K562 (cell line): ENCODE measurements around the gene CCDC88C. TPM values are rescaled to one million over a fixed set of nuclear protein-coding genes. Genes with fewer than 3 reads are reported as not detected.

Experiments used
- ATAC-seq: fragments of 200-7000 bp; cut with Tn5 transposase; 3 replicates; pipeline ENCODE4 v1.9.1; 2020; ENCODE audit warnings: moderate library complexity
- BruUV-seq: library from RNA; stranded (reverse); fragments of 400-500 nt; replicated peaks from 2 replicates; lab custom pipeline; 2021; lab: Mats Ljungman, UMichigan
- CTCF ChIA-PET: fragments of 300-600 bp; formaldehyde crosslinking; extraction: SDS; loops from one replicate; lab custom pipeline; 2021; ENCODE audit warnings: low intra/inter-chr PET ratio; lab: Yijun Ruan, JAX
- POLR2A ChIA-PET: fragments of 300-600, 350-650 bp; sonication (Branson Sonifier 250); formaldehyde crosslinking; extraction: SDS; loops from one replicate; lab custom pipeline; 2021; ENCODE audit warnings: antibody characterized with exemption, inconsistent platforms; lab: Yijun Ruan, JAX
- DNase-seq, 4 experiments: peaks; one replicate each; pipeline versions ENCODE4 v3.0.0 to v3.0.0-alpha.2; 2011 to 2018; ENCODE audit warnings: low spot score in 3 of 4, mixed read lengths in 3 of 4; ENCODE audit errors: extremely low read depth in 1 of 4
- FAIRE-seq: peaks from 2 replicates; lab custom pipeline; 2011; peaks lifted over from hg19 to GRCh38; lab: Jason Lieb, UNC
- H2AFZ ChIP-seq: 2 replicates; pipeline ENCODE4 v1.6.0; 2011; ENCODE audit warnings: low read depth, low read length, control low read depth, inconsistent platforms
- H3K27ac ChIP-seq: fragments of 200-600 bp; 3 replicates; pipeline ENCODE4 v1.8.0; 2011; ENCODE audit warnings: low read depth, mild to moderate bottlenecking, control low read depth, inconsistent platforms, low read length, moderate library complexity, mixed read lengths; ENCODE audit errors: extremely low read depth
- H3K27me3 ChIP-seq, 2 experiments: fragments of 300-600 bp in 1 of 2; 2 replicates in 1 of 2; 3 replicates in 1 of 2; pipeline versions ENCODE4 v1.6.0 to v1.8.0; 2011; ENCODE audit warnings: inconsistent platforms in 2 of 2, low read length in 2 of 2, mild to moderate bottlenecking in 1 of 2, mixed read lengths in 1 of 2, moderate library complexity in 1 of 2; ENCODE audit not compliant: control insufficient read depth in 2 of 2, insufficient read depth in 2 of 2
- H3K36me3 ChIP-seq: fragments of 300-600 bp; 3 replicates; pipeline ENCODE4 v1.8.0; 2011; ENCODE audit warnings: mild to moderate bottlenecking, low read length, inconsistent platforms; ENCODE audit not compliant: control insufficient read depth, insufficient read depth
- H3K4me1 ChIP-seq, 2 experiments: fragments of 200-600 bp in 1 of 2; replicated peaks in 1 of 2; 2 replicates in 1 of 2; 3 replicates in 1 of 2; pipeline versions ENCODE4 v1.5.1 to v1.8.0; 2011; ENCODE audit warnings: inconsistent platforms in 2 of 2, low read length in 2 of 2, mild to moderate bottlenecking in 1 of 2, mixed read lengths in 1 of 2, moderate library complexity in 1 of 2; ENCODE audit not compliant: control insufficient read depth in 2 of 2, insufficient read depth in 2 of 2
- H3K4me2 ChIP-seq: 2 replicates; pipeline ENCODE4 v1.6.1; 2011; ENCODE audit warnings: low read length, control low read depth, inconsistent platforms, mixed read lengths; ENCODE audit not compliant: insufficient read depth
- H3K4me3 ChIP-seq: fragments of 200-600 bp; sonication (generic), shearing (Covaris generic); 2 replicates; pipeline ENCODE4 v1.5.1; 2016; ENCODE audit warnings: control low read depth, inconsistent platforms
- H3K79me2 ChIP-seq: fragments of 200-600 bp; 3 replicates; pipeline ENCODE4 v1.8.0; 2011; ENCODE audit warnings: low read length, inconsistent platforms; ENCODE audit not compliant: control insufficient read depth, insufficient read depth
- H3K9ac ChIP-seq, 2 experiments: 2 replicates each; pipeline versions ENCODE4 v1.6.0 to v1.6.1; 2011; ENCODE audit warnings: low read depth in 2 of 2, low read length in 2 of 2, control low read depth in 1 of 2, inconsistent platforms in 1 of 2, mild to moderate bottlenecking in 1 of 2, mixed read lengths in 1 of 2; ENCODE audit not compliant: insufficient read depth in 1 of 2
- H3K9me1 ChIP-seq: one replicate; pipeline ENCODE4 v1.6.0; 2011; ENCODE audit warnings: inconsistent platforms, mild to moderate bottlenecking, low read length, moderate library complexity; ENCODE audit not compliant: control insufficient read depth, insufficient read depth
- H3K9me3 ChIP-seq: replicated peaks from 2 replicates; pipeline ENCODE4 v1.5.1; 2011; ENCODE audit warnings: low read depth, low read length, inconsistent platforms; ENCODE audit not compliant: control insufficient read depth, insufficient read depth
- H4K20me1 ChIP-seq: replicated peaks from 2 replicates; pipeline ENCODE4 v1.6.1; 2011; ENCODE audit warnings: low read length, inconsistent platforms, mixed read lengths; ENCODE audit not compliant: control insufficient read depth, insufficient read depth
- CBX3 ChIP-seq, 2 experiments: IDR thresholded peaks; 1 replicate in 1 of 2; 2 replicates in 1 of 2; pipeline ENCODE4 v1.6.1; 2012; ENCODE audit warnings: inconsistent platforms in 2 of 2, low read length in 2 of 2, borderline replicate concordance in 1 of 2, control low read depth in 1 of 2
- CHD2 ChIP-seq: IDR thresholded peaks from 2 replicates; pipeline ENCODE4 v1.6.1; 2011; ENCODE audit warnings: low read depth, low read length
- ELF4 ChIP-seq: fragments of 450-650 bp; formaldehyde crosslinking; IDR thresholded peaks from 2 replicates; pipeline ENCODE4 v1.4.0; 2022; ENCODE audit warnings: missing genetic modification characterization
- ZNF184 ChIP-seq: sonication (generic); formaldehyde crosslinking; IDR thresholded peaks from 2 replicates; pipeline ENCODE4 v1.5.0; 2020; ENCODE audit warnings: missing genetic modification reagents
- WGBS: fragments of 100-300 bp; shearing (Covaris generic); methylation state at CpG from one replicate; pipeline ENCODE4 v1.1.6; 2016; ENCODE audit warnings: low coverage, mixed read lengths; ENCODE audit not compliant: insufficient coverage; ENCODE audit errors: missing lambda C conversion rate; 5-methylcytosine and 5-hydroxymethylcytosine counted together
- in situ Hi-C: fragments of 300-500 bp; cut with MboI; formaldehyde crosslinking; loops from 4 replicates; pipeline ENCODE4 v1.15.0; 2018; ENCODE audit warnings: inconsistent platforms, mixed read lengths
- intact Hi-C: fragments of 100-400 bp; cut with micrococcal nuclease; formaldehyde crosslinking; loops from 2 replicates; pipeline ENCODE4 v1.14.2; 2022
- polyA plus RNA-seq, 8 experiments: library from polyadenylated mRNA; depleted of rRNA in 4 of 8; stranded (reverse) in 5 of 8; unstranded in 3 of 8; fragments of >200 nt; fragmentation: Nextera tagmentation in 2 of 8; fragmentation: Illumina TruSeq in 1 of 8; extraction: Ambion mirVana in 2 of 8; extraction: Trizol in 1 of 8; gene quantifications; 2 replicates each; pipeline versions ENCODE4 v1.2.1 to v1.2.3, GENCODE V29; 2011 to 2014; ENCODE audit warnings: inconsistent platforms in 1 of 8, missing spikeins in 1 of 8
- total RNA-seq, 7 experiments: library from RNA; depleted of rRNA in 6 of 7; stranded (reverse); fragments of >200 nt in 6 of 7; fragmentation: Illumina TruSeq in 2 of 7; extraction: Trizol in 2 of 7; gene quantifications; 2 replicates each; pipeline versions ENCODE4 v1.2.1 to v1.2.3, GENCODE V29; 2011 to 2021; ENCODE audit warnings: low replicate concordance in 1 of 7
- TF ChIP-seq, protein P1 (sequence below): fragments of 450-650 bp; IDR thresholded peaks from 2 replicates; pipeline ENCODE4 v1.6.1; 2017; ENCODE audit warnings: antibody characterized with exemption

CCDC88C gene
- total and polyA plus RNA-seq, 9 of the 15 experiments (the other 6 are each of a cell fraction or from before 2014, with no cell fraction given), result 0.62 to 22.5 (median 10.7) TPM

DNA sequence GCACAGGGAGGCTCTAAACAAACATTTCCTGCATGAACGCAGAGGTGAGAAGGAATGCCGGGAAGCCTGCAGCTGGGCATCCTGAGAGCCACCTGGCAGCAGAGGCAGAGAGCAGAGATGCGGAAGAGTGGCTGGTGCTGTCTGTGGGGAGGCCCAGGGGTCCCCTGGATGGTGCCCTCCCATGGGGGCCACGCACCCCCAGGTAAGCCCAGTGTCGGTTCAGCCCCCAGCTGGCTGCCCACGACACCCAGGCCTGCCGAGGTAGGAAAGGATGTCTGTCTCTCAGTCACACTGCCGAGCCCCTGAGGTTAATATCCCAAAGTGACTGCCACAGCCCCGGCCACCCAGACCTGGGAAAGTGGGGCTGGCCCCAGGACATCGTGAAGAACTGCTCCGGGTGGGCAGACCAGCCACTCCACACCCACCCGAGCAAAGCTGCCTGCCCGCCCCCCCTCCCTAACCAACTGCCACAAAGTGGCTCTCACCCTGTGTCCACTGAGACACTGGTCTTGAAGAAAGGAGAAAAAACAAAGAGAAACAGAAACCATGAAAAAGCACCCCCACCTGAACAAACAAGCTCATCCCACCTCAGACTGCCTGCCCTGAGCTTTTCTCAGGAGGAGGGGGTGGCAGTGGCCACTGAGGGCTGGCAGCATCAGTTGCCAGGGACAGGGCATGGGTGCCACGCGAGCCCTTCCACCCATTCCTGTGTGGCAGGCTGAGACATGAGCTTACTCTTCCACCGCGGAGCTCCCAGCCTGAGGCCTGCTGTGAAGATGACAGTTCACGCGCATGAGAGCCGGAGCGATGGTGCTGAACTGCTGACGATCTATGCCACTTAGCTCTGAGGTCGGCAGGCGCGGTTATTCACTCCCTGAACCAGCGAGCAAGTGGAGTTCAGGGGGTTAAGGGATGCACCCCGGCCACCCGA is 40.8 kb downstream of the CCDC88C start:
- Histone ChIP-seq H4K20me1 (peaks cover 15% of the 10 kb centered on the region), H3K4me1 (peaks cover 1 to 28% of the 10 kb centered on the region in 2 experiments; a peak in 4 of 5 replicates), H3K27me3 (no peaks in the 10 kb centered on the region), H3K9me3 (no peaks in the 10 kb centered on the region), H2AFZ (no peak overlapping the region), H3K4me2 (no peak overlapping the region), H3K36me3 (peaks cover 5% of the 10 kb centered on the region; the same call in 2 of the 3 replicates), H3K79me2 (peaks cover 18% of the 10 kb centered on the region), H3K9me1 (no peaks in the 10 kb centered on the region), H3K4me3 (no peak overlapping the region), H3K27ac (no peak overlapping the region), H3K9ac (no peak overlapping the region; a peak in 1 of 4 replicates)
- FAIRE-seq, result no peak
- no peak for ATAC-seq
- POLR2A ChIA-PET, result interaction anchor here (0.7 to 1.1 kb wide), 2 partner anchors 16 to 25 kb away, joined by 3 read pairs; no protein-coding TSS in a partner anchor
- TF ChIP-seq ELF4 (CRISPR knock-in tag), result no peak
- TF ChIP-seq CBX3 (IDR thresholded peaks at IDR 0.05; ENCODE audit: borderline replicate concordance in 1 of 2, low read length in 2 of 2), result no peak
- no peak for TF ChIP-seq CHD2
- TF ChIP-seq ZNF184 (CRISPR knock-in tag), result no peak
- TF ChIP-seq, protein P1, sequence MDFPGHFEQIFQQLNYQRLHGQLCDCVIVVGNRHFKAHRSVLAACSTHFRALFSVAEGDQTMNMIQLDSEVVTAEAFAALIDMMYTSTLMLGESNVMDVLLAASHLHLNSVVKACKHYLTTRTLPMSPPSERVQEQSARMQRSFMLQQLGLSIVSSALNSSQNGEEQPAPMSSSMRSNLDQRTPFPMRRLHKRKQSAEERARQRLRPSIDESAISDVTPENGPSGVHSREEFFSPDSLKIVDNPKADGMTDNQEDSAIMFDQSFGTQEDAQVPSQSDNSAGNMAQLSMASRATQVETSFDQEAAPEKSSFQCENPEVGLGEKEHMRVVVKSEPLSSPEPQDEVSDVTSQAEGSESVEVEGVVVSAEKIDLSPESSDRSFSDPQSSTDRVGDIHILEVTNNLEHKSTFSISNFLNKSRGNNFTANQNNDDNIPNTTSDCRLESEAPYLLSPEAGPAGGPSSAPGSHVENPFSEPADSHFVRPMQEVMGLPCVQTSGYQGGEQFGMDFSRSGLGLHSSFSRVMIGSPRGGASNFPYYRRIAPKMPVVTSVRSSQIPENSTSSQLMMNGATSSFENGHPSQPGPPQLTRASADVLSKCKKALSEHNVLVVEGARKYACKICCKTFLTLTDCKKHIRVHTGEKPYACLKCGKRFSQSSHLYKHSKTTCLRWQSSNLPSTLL, result no peak
- CTCF ChIA-PET, result no interaction called here
- in situ Hi-C loops, result no loop called here
- BruUV-seq, result no TSS peak
- 92% methylated on average over 15 of the region's 28 CpGs for WGBS
- intact Hi-C loops, result no loop called here
- DNase-seq, result no peak
